T-cell (primary cell): Measurements from ENCODE around the gene EXOC4. TPM values are rescaled to one million over a fixed set of nuclear protein-coding genes. Genes with fewer than 3 reads are reported as not detected.

Source experiments
- ATAC-seq, 4 experiments: fragments of 200-7000 bp in 3 of 4; fragments of 150-1000 bp in 1 of 4; cut with Tn5 transposase; replicated peaks in 1 of 4; 1 replicate in 3 of 4; 2 replicates in 1 of 4; pipeline ENCODE4 v1.10.0; 2021; ENCODE audit warnings: moderate library complexity in 3 of 4, mild to moderate bottlenecking in 2 of 4, moderate number of reproducible peaks in 1 of 4
- CTCF ChIA-PET, 2 donors: fragments of 300-600 bp; sonication (Branson Sonifier 250); formaldehyde crosslinking; loops; one replicate each; lab custom pipeline; 2022; ENCODE audit warnings: antibody characterized with exemption in 2 of 2; lab: Charles Lee
- POLR2A ChIA-PET, 2 donors: fragments of 300-600 bp; sonication (Branson Sonifier 250); formaldehyde crosslinking; loops; one replicate each; lab custom pipeline; 2022; ENCODE audit warnings: antibody characterized with exemption in 2 of 2; lab: Charles Lee
- DNase-seq, 35 experiments: peaks; one replicate each; pipeline versions ENCODE4 v3.0.0 to v3.0.0-alpha.2; 2013 to 2023
- H3K27ac ChIP-seq: one replicate; pipeline ENCODE4 v1.5.1; 2013; ENCODE audit warnings: low read length
- H3K27me3 ChIP-seq, 2 experiments: replicated peaks in 1 of 2; 1 replicate in 1 of 2; 2 replicates in 1 of 2; pipeline versions ENCODE4 v1.6.1 to v1.7.0; 2013; ENCODE audit warnings: low read length in 1 of 2, mixed read lengths in 1 of 2; ENCODE audit not compliant: control insufficient read depth in 2 of 2, insufficient read depth in 2 of 2; ENCODE audit errors: extremely low read depth in 1 of 2
- H3K36me3 ChIP-seq, 2 donors: 1 replicate in 1 of 2; 2 replicates in 1 of 2; pipeline versions ENCODE4 v1.6.1 to v1.7.0; 2013; ENCODE audit warnings: low read length in 1 of 2; ENCODE audit not compliant: control insufficient read depth in 2 of 2, insufficient read depth in 1 of 2; ENCODE audit errors: extremely low read depth in 1 of 2
- H3K4me1 ChIP-seq, 2 experiments: 1 replicate in 1 of 2; 2 replicates in 1 of 2; pipeline versions ENCODE4 v1.6.1 to v1.7.0; 2013; ENCODE audit warnings: low read length in 2 of 2, mixed read lengths in 1 of 2; ENCODE audit not compliant: insufficient read depth in 2 of 2, control insufficient read depth in 1 of 2; ENCODE audit errors: extremely low read depth in 1 of 2
- H3K4me3 ChIP-seq, 2 donors: 1 replicate in 1 of 2; 2 replicates in 1 of 2; pipeline versions ENCODE4 v1.5.1 to v1.7.0; 2013; ENCODE audit warnings: mild to moderate bottlenecking in 2 of 2, low read length in 1 of 2, moderate library complexity in 1 of 2; ENCODE audit not compliant: control insufficient read depth in 1 of 2; ENCODE audit errors: extremely low read depth in 1 of 2
- H3K9me3 ChIP-seq: 2 replicates; pipeline ENCODE4 v1.7.0; 2013
- H3K27ac Mint-ChIP-seq, 2 donors: one replicate each; pipeline ENCODE4 v1.8.0; 2020 to 2021; ENCODE audit warnings: mild to moderate bottlenecking in 2 of 2, mixed read lengths in 2 of 2
- H3K27me3 Mint-ChIP-seq, 2 donors: one replicate each; pipeline ENCODE4 v1.8.0; 2021 to 2022; ENCODE audit warnings: mixed read lengths in 2 of 2
- H3K36me3 Mint-ChIP-seq: one replicate; pipeline ENCODE4 v1.8.0; 2021; ENCODE audit warnings: mixed read lengths
- H3K4me1 Mint-ChIP-seq, 3 donors: one replicate each; pipeline ENCODE4 v1.8.0; 2020 to 2022; ENCODE audit warnings: mixed read lengths in 3 of 3, mild to moderate bottlenecking in 1 of 3
- H3K4me3 Mint-ChIP-seq, 3 donors: one replicate each; pipeline ENCODE4 v1.8.0; 2020 to 2022; ENCODE audit warnings: mild to moderate bottlenecking in 3 of 3, mixed read lengths in 3 of 3, moderate library complexity in 3 of 3
- H3K9me3 Mint-ChIP-seq, 3 donors: one replicate each; pipeline ENCODE4 v1.8.0; 2020 to 2022; ENCODE audit warnings: mixed read lengths in 3 of 3
- WGBS: methylation state at CpG from one replicate; pipeline ENCODE4 v1.1.5; 2013; ENCODE audit warnings: missing lambda C conversion rate; ENCODE audit not compliant: insufficient coverage; 5-methylcytosine and 5-hydroxymethylcytosine counted together
- total RNA-seq, 35 experiments: library from RNA in 6 of 35; stranded (reverse) in 6 of 35; fragments of 120-200 nt in 1 of 35; gene quantifications; one replicate each; pipeline versions ENCODE4 v1.2.1 to v1.2.4 and lab custom pipeline; 2013 to 2026

Gene EXOC4
- total RNA-seq, 5 donors from 2014 or later (not counting 1 experiment from before 2014, with no cell fraction given): 58.2 to 108 (median 64.8) TPM

GRCh38 chr7:133742709-133743538 is 490.0 kb downstream of the EXOC4 start:
- H3K36me3 Mint-ChIP-seq: peaks cover 8% of the 10 kb centered on the region
- H3K9me3 ChIP-seq: no peaks in the 10 kb centered on the region
- H3K27ac Mint-ChIP-seq: no peak overlapping the region
- WGBS: 100% methylated on average over 1 of the region's 6 CpGs
- CTCF ChIA-PET: no interaction called here
- no peak overlapping the region for H3K27ac ChIP-seq
- H3K9me3 Mint-ChIP-seq: no peaks in the 10 kb centered on the region
- H3K4me3 ChIP-seq: no peak overlapping the region
- H3K27me3 ChIP-seq: no peaks in the 10 kb centered on the region
- H3K27me3 Mint-ChIP-seq: no peaks in the 10 kb centered on the region
- no peaks in the 10 kb centered on the region for H3K36me3 ChIP-seq
- peaks cover 0 to 5% (median 0%) of the 10 kb centered on the region in 3 donors for H3K4me1 Mint-ChIP-seq
- H3K4me3 Mint-ChIP-seq: no peak overlapping the region
- ATAC-seq (no peak), DNase-seq (no peak)
- peaks cover 0 to 2% of the 10 kb centered on the region in 2 experiments for H3K4me1 ChIP-seq
- POLR2A ChIA-PET: interaction anchor here in 1 of 2 donors (0.6 kb wide), 1 partner anchor 301 kb away, joined by 3 read pairs; no protein-coding TSS in a partner anchor

- Mint-ChIP-seq H3K9me3 (no peaks in the 10 kb centered on the region), H3K27me3 (no peaks in the 10 kb centered on the region), H3K36me3 (peaks cover 9% of the 10 kb centered on the region), H3K4me1 (peaks cover 0 to 5% (median 0%) of the 10 kb centered on the region in 3 donors), H3K4me3 (no peak overlapping the region), H3K27ac (no peak overlapping the region)
- DNase-seq: no peak
- ChIA-PET CTCF (no interaction called here), POLR2A (no interaction called here)
- no peaks in the 10 kb centered on the region for H3K36me3 ChIP-seq
- no peak overlapping the region for H3K4me3 ChIP-seq
- no peaks in the 10 kb centered on the region for H3K9me3 ChIP-seq
- WGBS: 100% methylated on average over 3 of the region's 3 CpGs
- no peaks in the 10 kb centered on the region for H3K27me3 ChIP-seq
- peaks cover 0 to 2% of the 10 kb centered on the region in 2 experiments for H3K4me1 ChIP-seq
- no peak overlapping the region for H3K27ac ChIP-seq
- no peak for ATAC-seq
Measured at GRCh38 chr7:133744451-133744850, 491.6 kb downstream of the EXOC4 start.

GRCh38 chr7:133746305-133746704 is 493.4 kb downstream of the EXOC4 start:
- H3K27ac Mint-ChIP-seq: no peak overlapping the region
- no peaks in the 10 kb centered on the region for H3K4me1 ChIP-seq
- ATAC-seq (no peak), DNase-seq (no peak)
- no peaks in the 10 kb centered on the region for H3K9me3 Mint-ChIP-seq
- H3K4me1 Mint-ChIP-seq: peaks cover 0 to under 1% (median 0%) of the 10 kb centered on the region in 3 donors
- H3K27me3 ChIP-seq: no peaks in the 10 kb centered on the region
- peaks cover 17% of the 10 kb centered on the region for H3K36me3 Mint-ChIP-seq
- ChIA-PET CTCF (interaction anchor here in 1 of 2 donors (0.8 kb wide), 1 partner anchor 254 kb away, joined by 6 read pairs; no protein-coding TSS in a partner anchor), POLR2A (no interaction called here)
- no peak overlapping the region for H3K27ac ChIP-seq
- H3K9me3 ChIP-seq: no peaks in the 10 kb centered on the region
- WGBS: 100% methylated on average over 1 of the region's 3 CpGs
- H3K36me3 ChIP-seq: no peaks in the 10 kb centered on the region
- no peak overlapping the region for H3K4me3 Mint-ChIP-seq
- no peaks in the 10 kb centered on the region for H3K27me3 Mint-ChIP-seq
- no peak overlapping the region for H3K4me3 ChIP-seq

- no peaks in the 10 kb centered on the region for H3K4me1 ChIP-seq
- no peaks in the 10 kb centered on the region for H3K4me1 Mint-ChIP-seq
- CTCF ChIA-PET: no interaction called here
- no peak overlapping the region for H3K4me3 ChIP-seq
- H3K27ac Mint-ChIP-seq: no peak overlapping the region
- H3K27me3 Mint-ChIP-seq: no peaks in the 10 kb centered on the region
- ATAC-seq (no peak), DNase-seq (no peak)
- no peak overlapping the region for H3K27ac ChIP-seq
- no peaks in the 10 kb centered on the region for H3K27me3 ChIP-seq
- no peaks in the 10 kb centered on the region for H3K9me3 Mint-ChIP-seq
- POLR2A ChIA-PET: no interaction called here
- peaks cover 20% of the 10 kb centered on the region for H3K36me3 Mint-ChIP-seq
- WGBS: no CpG with 5 or more reads among the region's 2 CpGs
- H3K4me3 Mint-ChIP-seq: no peak overlapping the region
- H3K36me3 ChIP-seq: no peaks in the 10 kb centered on the region
- H3K9me3 ChIP-seq: no peaks in the 10 kb centered on the region
Measured at GRCh38 chr7:133746847-133747246, 494.0 kb downstream of the EXOC4 start.

GRCh38 chr7:133748443-133749407 is 495.8 kb downstream of the EXOC4 start:
- ATAC-seq (no peak), DNase-seq (no peak)
- Histone ChIP-seq H3K36me3 (no peaks in the 10 kb centered on the region), H3K4me1 (no peaks in the 10 kb centered on the region), H3K9me3 (no peaks in the 10 kb centered on the region), H3K27me3 (no peaks in the 10 kb centered on the region), H3K4me3 (no peak overlapping the region), H3K27ac (no peak overlapping the region)
- Mint-ChIP-seq H3K27ac (no peak overlapping the region), H3K4me1 (no peaks in the 10 kb centered on the region), H3K27me3 (no peaks in the 10 kb centered on the region), H3K4me3 (no peak overlapping the region), H3K9me3 (no peaks in the 10 kb centered on the region), H3K36me3 (peaks cover 26% of the 10 kb centered on the region)
- POLR2A ChIA-PET: no interaction called here
- CTCF ChIA-PET: no interaction called here
- 93% methylated on average over 2 of the region's 4 CpGs for WGBS

GRCh38 chr7:133750287-133750686 is 497.4 kb downstream of the EXOC4 start:
- Mint-ChIP-seq H3K4me3 (no peak overlapping the region), H3K27ac (no peak overlapping the region), H3K9me3 (no peaks in the 10 kb centered on the region), H3K36me3 (peaks cover 26% of the 10 kb centered on the region), H3K27me3 (no peaks in the 10 kb centered on the region), H3K4me1 (no peaks in the 10 kb centered on the region)
- WGBS: 100% methylated on average over 1 of the region's 3 CpGs
- H3K27me3 ChIP-seq: no peaks in the 10 kb centered on the region
- no peak overlapping the region for H3K27ac ChIP-seq
- ChIA-PET POLR2A (interaction anchor here in 1 of 2 donors (0.7 kb wide), 1 partner anchor 21 kb away, joined by 5 read pairs; no protein-coding TSS in a partner anchor), CTCF (interaction anchor here in 1 of 2 donors (0.7 kb wide), 1 partner anchor 41 kb away, joined by 4 read pairs; no protein-coding TSS in a partner anchor)
- no peaks in the 10 kb centered on the region for H3K9me3 ChIP-seq
- H3K36me3 ChIP-seq: no peaks in the 10 kb centered on the region
- no peak for DNase-seq
- H3K4me1 ChIP-seq: no peaks in the 10 kb centered on the region
- ATAC-seq: no peak
- no peak overlapping the region for H3K4me3 ChIP-seq
